CD4-positive, alpha-beta T cell treated with Interleukin-6 at 100 ng/mL for 8 hours (primary cell): ENCODE data around the gene ABCA9.
"Not testable (repeated sequence)": the region's sequence is repeated elsewhere in the genome, so short reads cannot be mapped to it uniquely, and the experiment has no call there.

Source experiments
- DNase-seq: peaks from one replicate; pipeline ENCODE4 v3.0.0-alpha.2; 2020; ENCODE audit warnings: mixed read lengths, low spot score

The ABCA9 gene

DNA sequence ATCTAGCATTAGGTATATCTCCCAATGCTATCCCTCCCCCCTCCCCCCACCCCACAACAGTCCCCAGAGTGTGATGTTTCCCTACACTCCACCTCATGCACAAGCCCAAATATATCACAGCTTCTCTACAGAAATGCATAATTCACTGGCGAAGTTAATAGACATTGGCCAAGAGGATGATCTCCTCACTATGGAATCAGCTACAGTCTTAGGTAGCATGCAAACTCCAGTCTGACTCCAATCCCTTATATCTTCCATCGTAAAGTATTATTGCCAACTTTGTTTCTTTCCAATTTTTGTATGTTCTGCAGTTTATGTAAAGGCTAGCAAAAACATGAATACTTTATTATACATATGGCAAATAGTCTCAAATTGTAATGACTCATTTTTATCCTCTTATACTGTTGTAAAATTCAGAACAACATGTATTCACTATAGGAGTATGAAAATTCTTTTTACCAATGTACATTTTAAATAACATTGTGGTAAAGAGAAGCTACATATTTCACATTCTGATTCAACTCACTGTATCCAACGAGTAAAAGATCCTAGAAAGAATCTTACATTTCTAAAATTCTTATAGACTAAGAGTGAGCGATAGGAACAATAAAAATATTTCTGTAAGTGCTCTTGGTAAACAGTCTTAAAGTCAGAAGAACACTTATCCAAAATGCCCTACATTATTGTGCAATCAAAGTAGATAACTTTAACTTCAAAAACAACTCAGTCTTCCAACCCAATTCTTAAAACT lies 106.4 kb downstream of the ABCA9 start:
- DNase-seq = no peak

DNA sequence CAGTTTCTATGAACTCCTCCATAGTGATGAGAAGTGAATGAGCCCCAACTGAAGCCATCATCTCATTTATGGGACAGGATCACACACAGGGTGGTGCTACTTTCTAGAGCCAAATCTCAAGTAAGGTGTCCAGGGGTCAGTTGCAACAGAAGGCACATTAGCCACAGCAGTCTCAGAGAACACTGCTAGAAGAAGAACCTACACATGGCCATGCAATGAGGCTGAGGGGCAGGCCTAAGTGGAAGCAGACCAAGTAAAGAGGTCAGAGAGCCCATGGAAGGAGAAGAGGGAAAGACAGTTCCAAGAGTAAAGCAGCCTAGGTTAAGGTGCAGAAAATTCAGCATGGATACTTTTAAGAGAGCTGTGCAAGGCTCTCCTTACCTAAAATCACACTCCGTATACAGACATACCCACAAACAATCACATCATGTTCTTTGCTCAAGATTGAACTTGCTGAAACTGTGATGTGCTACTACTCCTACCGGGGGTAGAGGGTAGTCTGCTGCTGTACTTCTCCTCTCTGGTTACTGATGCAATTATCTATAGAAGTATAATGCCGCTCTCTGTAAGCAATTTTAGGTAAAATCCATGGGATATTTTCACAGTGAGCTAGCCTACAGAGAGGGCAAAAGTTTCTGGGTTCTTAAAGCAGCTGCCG lies 107.3 kb downstream of the ABCA9 start:
- DNase-seq = no peak

DNA sequence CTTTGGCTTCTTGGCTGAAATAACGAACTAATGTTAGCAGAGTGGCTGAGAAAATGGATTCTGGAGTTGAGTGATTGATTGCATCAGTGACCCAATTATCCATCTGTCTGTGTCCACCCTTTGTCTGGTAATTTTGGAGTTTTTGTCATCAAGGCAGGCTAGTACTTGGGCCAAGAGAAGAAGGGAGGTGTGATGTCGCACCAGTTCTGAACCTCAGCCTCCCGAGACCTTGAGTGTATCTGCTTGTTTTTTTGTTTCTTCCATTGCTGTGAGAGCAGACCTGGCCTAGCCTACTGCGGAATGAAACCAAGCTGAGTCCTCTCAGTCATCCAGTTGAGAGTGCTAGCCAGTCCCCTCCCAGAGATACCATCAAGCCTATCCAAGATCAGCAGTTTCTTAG lies 110.0 kb downstream of the ABCA9 start:
- DNase-seq = no peak

DNA sequence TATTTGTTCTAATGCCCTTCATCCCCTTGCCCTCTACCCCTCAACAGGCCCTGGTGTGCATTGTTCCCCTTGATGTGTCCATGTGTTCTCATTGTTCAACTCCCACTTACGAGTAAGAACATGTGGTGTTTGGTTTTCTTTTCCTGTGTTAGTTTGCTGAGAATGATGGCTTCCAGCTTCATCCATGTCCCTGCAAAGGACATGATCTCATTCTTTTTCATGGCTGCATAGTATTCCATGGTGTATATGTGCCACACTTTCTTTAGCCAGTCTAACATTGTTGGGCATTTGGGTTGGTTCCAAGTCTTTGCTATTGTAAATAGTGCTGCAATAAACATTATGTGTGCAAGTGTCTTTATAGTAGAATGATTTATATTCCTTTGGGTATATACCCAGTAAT lies 112.9 kb downstream of the ABCA9 start:
- DNase-seq = not testable (repeated sequence)

GRCh38 chr17:68944435-68945035 lies 116.2 kb downstream of the ABCA9 start:
- no peak for DNase-seq

DNA sequence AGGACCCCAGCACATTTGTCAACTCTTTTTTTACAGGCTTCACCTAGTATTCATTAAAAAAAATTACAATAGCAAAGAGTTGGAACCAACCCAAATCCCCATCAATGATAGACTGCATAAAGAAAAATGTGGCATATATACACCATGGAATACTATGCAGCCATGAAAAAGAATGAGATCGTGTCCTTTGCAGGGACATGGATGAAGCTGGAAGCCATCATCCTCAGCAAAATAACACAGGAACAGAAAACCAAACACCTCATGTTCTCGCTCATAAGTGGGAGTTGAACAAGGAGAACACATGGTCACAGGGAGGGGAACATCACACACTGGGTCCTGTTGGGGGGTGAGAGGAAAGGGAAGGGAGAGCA lies 116.9 kb downstream of the ABCA9 start:
- DNase-seq = not testable (repeated sequence)

- no peak for DNase-seq
These were observed 117.5 kb downstream of the ABCA9 start for GRCh38 chr17:68943123-68943811.

DNA sequence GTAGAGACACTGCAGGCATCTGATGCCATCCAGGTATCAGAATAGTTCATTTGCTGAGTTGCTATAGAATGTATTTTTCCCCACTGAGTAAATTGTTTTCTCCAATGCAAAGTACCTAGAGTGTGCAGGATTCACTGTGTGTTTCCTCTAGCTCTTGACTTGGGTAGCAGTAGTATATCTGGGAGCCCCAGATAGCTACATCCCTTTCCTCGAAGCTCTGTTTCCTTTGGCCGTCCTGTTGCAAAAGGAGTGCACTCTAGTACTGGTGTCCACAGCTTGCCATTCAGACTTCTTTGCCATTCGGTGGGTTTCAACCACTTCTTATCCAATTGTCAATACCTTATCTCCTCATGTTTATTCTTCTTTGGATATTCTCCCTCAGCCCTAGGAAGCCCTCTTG lies 118.3 kb downstream of the ABCA9 start:
- no peak for DNase-seq

DNA sequence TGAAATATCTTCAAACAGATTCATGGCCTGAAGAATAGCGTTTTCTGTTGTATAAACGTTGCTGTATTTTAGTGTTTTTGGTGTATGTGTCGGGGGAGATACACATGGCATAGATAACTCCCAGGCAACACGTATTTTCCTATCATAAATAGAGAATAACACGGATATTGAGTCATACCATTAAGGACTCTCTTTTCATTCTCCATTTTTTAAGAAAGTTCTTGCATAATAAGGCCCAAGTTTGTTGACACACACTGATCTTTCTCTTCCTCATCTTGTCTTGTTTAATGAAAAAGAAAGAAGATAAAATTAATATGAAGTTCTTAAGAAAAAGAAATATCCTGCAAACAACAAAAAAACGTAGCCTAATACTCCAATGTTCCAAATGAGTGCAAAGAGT lies 119.0 kb downstream of the ABCA9 start:
- DNase-seq = no peak

DNA sequence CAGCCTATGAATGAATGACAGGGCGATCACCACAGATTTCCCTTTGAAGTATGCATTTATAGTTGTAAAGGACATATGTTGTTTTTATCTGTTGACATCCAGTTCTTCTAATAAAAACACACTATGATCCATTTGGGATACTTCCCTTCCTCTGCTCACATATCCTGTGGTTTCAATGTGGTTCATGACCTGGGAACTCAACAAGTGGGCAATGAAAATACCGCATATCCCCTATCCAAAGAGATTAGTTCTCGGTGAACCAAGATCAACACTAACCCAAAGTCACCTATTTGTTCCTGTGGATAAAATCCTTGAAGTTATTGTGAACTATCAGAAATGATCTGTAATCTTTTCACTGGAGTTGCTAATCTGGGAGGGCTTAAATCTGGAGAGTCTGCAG lies 121.5 kb downstream of the ABCA9 start:
- DNase-seq = no peak

DNA sequence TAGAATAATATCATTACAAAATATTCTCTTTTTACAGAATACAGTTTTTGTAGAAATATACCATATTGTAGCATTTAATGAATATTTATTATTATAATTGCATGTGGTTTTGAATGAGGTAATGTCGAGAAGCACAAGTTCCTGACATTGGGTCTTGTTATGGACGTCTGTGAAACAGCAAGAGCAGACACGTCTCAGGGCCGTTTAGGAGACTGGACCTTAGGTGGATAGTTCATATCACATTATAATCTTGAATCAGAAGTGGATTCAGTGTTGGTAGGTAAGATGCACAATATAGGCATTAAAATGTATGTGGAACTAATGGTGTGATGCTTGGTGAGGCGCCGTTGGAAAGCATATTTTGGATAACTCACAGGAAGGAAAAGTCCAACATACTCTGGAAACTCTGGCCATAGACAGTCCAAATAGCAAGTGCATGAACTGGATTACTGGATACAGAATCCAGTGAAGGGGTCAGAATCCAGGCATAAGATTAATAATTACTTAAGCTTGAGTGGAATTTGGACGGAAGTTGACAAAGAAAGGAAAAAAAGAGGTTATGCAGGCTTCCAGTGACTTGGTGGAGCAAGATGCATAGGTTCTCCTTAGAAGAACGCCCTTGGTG lies 122.7 kb downstream of the ABCA9 start:
- DNase-seq = no peak

- DNase-seq = no peak
These were observed 133.2 kb downstream of the ABCA9 start for GRCh38 chr17:68927516-68927915.

- DNase-seq = no peak
These were observed 135.7 kb downstream of the ABCA9 start for GRCh38 chr17:68924793-68925720.
